GM23338 (cell line): ENCODE data around the gene GNAI1. TPM values are rescaled to one million over a fixed set of nuclear protein-coding genes. Genes with fewer than 3 reads are reported as not detected.

Experiments
- ATAC-seq: fragments of 200-7000 bp; cut with Tn5 transposase; 3 replicates; pipeline ENCODE4 v1.9.1; 2020
- DNase-seq: peaks from one replicate; pipeline ENCODE4 v3.0.0-alpha.2; 2015; ENCODE audit warnings: low spot score
- H2AFZ ChIP-seq: fragments of 200-600 bp; sonication (generic); 2 replicates; pipeline ENCODE4 v1.8.0; 2016; ENCODE audit warnings: antibody characterized with exemption, mild to moderate bottlenecking, moderate library complexity
- H3F3A ChIP-seq: fragments of 200-600 bp; sonication (generic); replicated peaks from 2 replicates; pipeline ENCODE4 v1.8.0; 2017; ENCODE audit warnings: antibody characterized with exemption, mixed run types, low read depth
- H3K27ac ChIP-seq: fragments of 200-600 bp; sonication (generic); 2 replicates; pipeline ENCODE4 v1.6.1; 2016; ENCODE audit warnings: low read depth
- H3K27me3 ChIP-seq: fragments of 200-600 bp; sonication (generic); 2 replicates; pipeline ENCODE4 v1.8.0; 2016; ENCODE audit warnings: mild to moderate bottlenecking, mixed run types, moderate library complexity; ENCODE audit not compliant: insufficient read depth
- H3K36me3 ChIP-seq: fragments of 200-600 bp; sonication (generic); 2 replicates; pipeline ENCODE4 v1.8.0; 2016; ENCODE audit warnings: mild to moderate bottlenecking; ENCODE audit not compliant: insufficient read depth
- H3K4me1 ChIP-seq: fragments of 200-600 bp; sonication (generic); 2 replicates; pipeline ENCODE4 v1.8.0; 2016; ENCODE audit warnings: mild to moderate bottlenecking, moderate library complexity; ENCODE audit not compliant: insufficient read depth
- H3K4me2 ChIP-seq: fragments of 200-600 bp; sonication (generic); 2 replicates; pipeline ENCODE4 v1.7.1; 2017; ENCODE audit warnings: mixed run types
- H3K4me3 ChIP-seq: fragments of 200-600 bp; sonication (generic); 2 replicates; pipeline ENCODE4 v1.6.1; 2016; ENCODE audit warnings: mixed run types
- H3K79me2 ChIP-seq: fragments of 200-600 bp; sonication (generic); replicated peaks from 2 replicates; pipeline ENCODE4 v1.8.0; 2017; ENCODE audit warnings: mild to moderate bottlenecking; ENCODE audit not compliant: insufficient read depth
- H3K9me2 ChIP-seq: fragments of 200-600 bp; sonication (generic); 2 replicates; pipeline ENCODE4 v1.8.0; 2017; ENCODE audit not compliant: insufficient read depth
- H4K20me1 ChIP-seq: fragments of 200-600 bp; sonication (generic); replicated peaks from 2 replicates; pipeline ENCODE4 v1.8.0; 2017; ENCODE audit warnings: mild to moderate bottlenecking; ENCODE audit not compliant: insufficient read depth
- H3K27ac Mint-ChIP-seq: 2 replicates; pipeline ENCODE4 v1.8.0; 2020; ENCODE audit warnings: inconsistent platforms, mild to moderate bottlenecking, moderate library complexity, mixed read lengths
- H3K27me3 Mint-ChIP-seq: 3 replicates; pipeline ENCODE4 v1.8.0; 2022; ENCODE audit warnings: low read depth, mild to moderate bottlenecking, moderate library complexity, mixed read lengths, inconsistent platforms; ENCODE audit not compliant: insufficient read depth, poor library complexity
- H3K36me3 Mint-ChIP-seq: 3 replicates; pipeline ENCODE4 v1.8.0; 2021; ENCODE audit warnings: low read depth, mild to moderate bottlenecking, inconsistent platforms, moderate library complexity, mixed read lengths
- H3K4me1 Mint-ChIP-seq: 3 replicates; pipeline ENCODE4 v1.8.0; 2020; ENCODE audit warnings: mild to moderate bottlenecking, inconsistent platforms, mixed read lengths
- H3K4me3 Mint-ChIP-seq: 3 replicates; pipeline ENCODE4 v1.8.0; 2021; ENCODE audit warnings: moderate library complexity, mild to moderate bottlenecking, inconsistent platforms, mixed read lengths
- H3K9me3 Mint-ChIP-seq: 3 replicates; pipeline ENCODE4 v1.8.0; 2020; ENCODE audit warnings: moderate library complexity, mild to moderate bottlenecking, inconsistent platforms, mixed read lengths
- CTCF ChIP-seq, 2 experiments: fragments of 200-600 bp in 1 of 2; sonication (generic) in 1 of 2; conservative IDR thresholded peaks; 2 replicates each; pipeline versions ENCODE4 v1.5.1 to v1.6.1; 2016 to 2017; ENCODE audit warnings: antibody characterized with exemption in 2 of 2, low read depth in 2 of 2, mild to moderate bottlenecking in 2 of 2, moderate library complexity in 1 of 2
- EZH2phosphoT487 ChIP-seq: fragments of 200-600 bp; sonication (generic); IDR thresholded peaks from one replicate; pipeline ENCODE4 v1.8.1; 2018; ENCODE audit warnings: antibody characterized with exemption; ENCODE audit not compliant: unreplicated experiment
- JUNB ChIP-seq: IDR thresholded peaks from one replicate; pipeline ENCODE4 v1.6.1; 2016; ENCODE audit warnings: antibody characterized with exemption; ENCODE audit not compliant: unreplicated experiment
- ZNF331 ChIP-seq: fragments of 250-450 bp; sonication (Bioruptor Pico); IDR thresholded peaks from 2 replicates; pipeline ENCODE4 v1.5.0; 2020; ENCODE audit warnings: low read depth, mild to moderate bottlenecking, moderate library complexity
- ZNF462 ChIP-seq: fragments of 250-450 bp; sonication (Bioruptor Pico); IDR thresholded peaks from 2 replicates; pipeline ENCODE4 v1.5.0; 2020; ENCODE audit warnings: mild to moderate bottlenecking, moderate library complexity
- polyA plus RNA-seq: library from polyadenylated mRNA; unstranded; fragments of >200 nt; fragmentation: Nextera tagmentation; extraction: Ambion mirVana; gene quantifications from 2 replicates; pipeline ENCODE4 v1.2.1, GENCODE V29; 2016
- total RNA-seq: library from RNA; depleted of rRNA; stranded (reverse); fragments of >200 nt; shearing (Covaris generic); gene quantifications from 2 replicates; pipeline ENCODE4 v1.2.3, GENCODE V29; 2014

GNAI1 gene
- total and polyA plus RNA-seq, 2 experiments from 2014 or later: 31.3 to 36.9 TPM

DNA sequence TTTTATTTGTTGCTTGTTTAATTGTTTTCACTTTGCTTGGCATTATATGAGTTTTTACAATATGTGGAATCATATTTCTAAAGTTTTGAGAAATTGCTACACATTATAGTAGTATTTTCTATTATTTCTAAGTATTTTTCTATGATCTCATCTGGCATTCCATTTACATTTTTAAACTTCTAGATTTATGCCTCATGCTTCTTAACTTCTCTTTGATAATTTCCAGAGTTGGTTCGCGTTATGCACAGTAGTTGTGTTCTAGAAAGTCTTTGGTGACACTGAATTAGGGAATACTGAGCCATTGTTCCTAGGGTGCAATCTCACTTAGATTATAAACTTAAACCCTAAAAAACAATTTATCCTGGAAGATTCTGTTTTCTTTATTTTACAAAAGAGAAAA, 129.2 kb downstream of the GNAI1 start:
- no peak overlapping the region for H3K27ac Mint-ChIP-seq
- peaks cover 12% of the 10 kb centered on the region; the same call in 2 of the 3 replicates for H3K4me1 Mint-ChIP-seq

More for the DNA sequence above, 129.2 kb downstream of the GNAI1 start:
- no peak overlapping the region for H3K27ac ChIP-seq
- H4K20me1 ChIP-seq: no peaks in the 10 kb centered on the region
- no peak overlapping the region for H3K4me3 Mint-ChIP-seq
- H3K4me2 ChIP-seq: no peak overlapping the region
- TF ChIP-seq EZH2phosphoT487 (no peak), JUNB (no peak), CTCF (conservative IDR thresholded peaks at IDR 0.05; ENCODE audit: low read depth in 2 of 2) (no peak), ZNF462 (no peak), ZNF331 (no peak)
- ATAC-seq (no peak), DNase-seq (no peak)
- no peaks in the 10 kb centered on the region for H3K9me3 Mint-ChIP-seq
- no peaks in the 10 kb centered on the region for H3K9me2 ChIP-seq
- H3K4me1 ChIP-seq: peaks cover 7% of the 10 kb centered on the region; the same call in 1 of the 2 replicates
- no peaks in the 10 kb centered on the region for H3K79me2 ChIP-seq
- H3K4me3 ChIP-seq: no peak overlapping the region
- H3K36me3 Mint-ChIP-seq: no peaks in the 10 kb centered on the region
- peaks cover 1% of the 10 kb centered on the region for H3K27me3 Mint-ChIP-seq
- no peaks in the 10 kb centered on the region for H3F3A ChIP-seq
- H3K36me3 ChIP-seq: no peaks in the 10 kb centered on the region
- no peak overlapping the region for H2AFZ ChIP-seq
- H3K27me3 ChIP-seq: no peaks in the 10 kb centered on the region
